Sciatic nerve (tissue), 2 donors: Measurements from ENCODE around the gene RASL12. TPM values are rescaled to one million over a fixed set of nuclear protein-coding genes. Genes with fewer than 3 reads are reported as not detected.
"Not testable (repeated sequence)": the region's sequence is repeated elsewhere in the genome, so short reads cannot be mapped to it uniquely, and the experiment has no call there.

ENCODE experiments used
- ATAC-seq: fragments of 200-7000 bp; cut with Tn5 transposase; one replicate; pipeline ENCODE4 v1.9.1; 2020; ENCODE audit warnings: mild to moderate bottlenecking, moderate library complexity
- DNase-seq: peaks from one replicate; pipeline ENCODE4 v3.0.0-alpha.2; 2020; ENCODE audit warnings: low spot score
- intact Hi-C: fragments of 100-400 bp; cut with DNase I; formaldehyde crosslinking; loops from one replicate; pipeline ENCODE4 v1.14.2; 2022
- total RNA-seq: library from RNA; stranded (reverse); fragmentation: NEBNext Ultra II Directional; extraction: Animal tissue kit (Norgen Biotek cat#: 25700); gene quantifications from one replicate; pipeline ENCODE4 v1.2.1, GENCODE V29; 2021
- donor health status: DM: no; HTN: no; CAD: no.
- donor health status: DM: no; HTN: no; CAD: no.

Gene RASL12
- total RNA-seq, 1 donor from 2014 or later, result 23.0 TPM

DNA sequence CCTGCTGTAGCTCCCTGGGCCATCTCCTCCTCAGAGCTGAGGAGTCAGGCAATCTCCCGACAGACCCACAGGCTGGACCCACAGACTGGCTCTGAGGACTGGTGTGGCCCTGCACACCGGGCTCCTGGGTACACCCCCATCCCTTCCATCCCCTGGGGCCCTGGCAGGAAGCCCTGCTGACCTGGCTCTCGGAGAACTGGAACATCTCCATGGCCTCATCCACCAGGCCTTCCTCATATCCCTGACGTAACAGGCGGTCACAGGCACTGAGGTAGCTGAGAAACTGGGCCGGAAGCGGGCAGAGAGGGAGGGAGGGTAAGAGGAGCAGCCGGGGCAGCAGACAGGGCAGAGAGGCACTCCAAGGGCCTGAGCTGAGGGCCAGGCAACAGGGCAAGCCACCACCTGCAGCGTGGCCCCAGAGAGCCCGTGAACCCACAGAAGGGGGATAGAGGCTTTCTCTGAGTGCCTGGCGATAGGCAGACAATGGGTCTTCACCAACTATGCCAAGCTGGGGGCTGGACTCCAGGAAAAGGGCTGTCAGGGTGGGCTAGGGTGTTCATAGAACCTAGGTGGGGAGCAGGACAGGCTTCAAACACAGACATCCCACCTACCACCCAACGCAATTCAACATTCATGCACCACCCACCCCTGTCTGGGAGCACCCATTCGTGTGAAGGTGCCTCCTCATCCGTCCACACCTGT lies 26.7 kb upstream of the RASL12 start:
- ATAC-seq, result peak; percentile 7
- peak; percentile 51 for DNase-seq

DNA sequence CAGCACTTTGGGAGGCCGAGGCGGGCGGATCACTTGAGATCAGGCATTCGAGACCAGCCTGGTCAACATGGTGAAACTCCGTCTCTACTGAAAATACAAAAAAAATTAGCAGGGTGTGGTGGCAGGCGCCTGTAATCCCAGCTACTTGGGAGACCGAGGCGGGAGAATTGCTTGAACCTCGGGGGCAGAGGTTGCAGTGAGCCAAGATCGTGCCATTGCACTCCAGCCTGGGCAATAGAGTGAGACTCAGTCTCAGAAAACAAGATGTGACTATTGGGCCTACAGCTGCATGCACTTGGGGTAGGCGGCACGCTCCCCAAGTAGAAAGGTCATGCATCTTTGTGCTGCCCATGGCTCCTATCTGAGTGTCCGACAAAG lies 26.0 kb upstream of the RASL12 start:
- not testable (repeated sequence) for DNase-seq

More for the DNA sequence above, 26.7 kb upstream of the RASL12 start:
- intact Hi-C loops, result no loop called here

DNA sequence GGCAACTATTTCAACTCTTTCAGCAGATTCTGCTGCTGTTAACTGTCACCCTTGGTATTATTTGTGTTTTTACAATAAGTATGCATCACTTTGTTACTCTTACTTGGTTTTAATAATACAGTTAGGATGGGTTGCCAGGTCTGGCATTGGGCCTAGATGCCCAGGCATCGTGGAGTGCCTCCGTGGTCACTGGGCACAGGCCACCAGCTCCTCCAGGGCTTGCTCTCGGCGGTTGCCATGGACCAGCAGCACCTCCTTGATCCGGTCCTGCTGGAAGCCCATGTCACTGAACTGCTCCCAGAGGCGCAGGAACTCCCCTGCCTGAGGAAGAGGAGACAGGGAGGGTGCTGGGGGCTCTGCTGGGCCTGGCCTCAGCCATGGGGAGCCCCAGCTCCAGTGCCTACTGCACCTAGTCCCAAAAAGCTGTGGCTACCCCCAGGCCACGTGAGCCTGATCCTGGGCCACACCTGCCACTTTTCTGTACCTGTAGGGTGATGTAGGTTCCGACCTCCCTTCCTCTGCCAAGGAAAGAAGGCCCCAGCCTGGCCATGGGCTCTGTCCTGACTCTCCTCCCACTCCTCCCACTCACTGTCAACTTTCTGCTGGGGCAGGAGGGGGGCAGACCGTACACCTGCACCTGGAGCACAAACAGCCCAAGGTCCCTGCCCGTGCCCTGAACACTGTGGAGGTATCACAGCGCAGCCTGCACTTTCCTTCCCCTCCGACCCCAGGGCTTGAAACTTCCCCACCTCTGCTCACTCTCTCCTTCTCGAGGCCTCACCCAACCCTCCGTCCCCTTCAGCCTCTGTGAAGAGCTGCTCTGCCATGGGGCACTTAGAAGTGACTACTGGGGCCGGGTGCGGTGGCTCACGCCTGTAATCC lies 25.4 kb upstream of the RASL12 start:
- DNase-seq (peak; percentile 53), ATAC-seq (no peak)
- intact Hi-C loops, result no loop called here

More for the DNA sequence above, 26.0 kb upstream of the RASL12 start:
- ATAC-seq, intact Hi-C loops: not testable (repeated sequence)

- intact Hi-C loops, result no loop called here
- ATAC-seq (no peak), DNase-seq (peak; percentile 45)
Measured at GRCh38 chr15:65091946-65092770, 24.4 kb upstream of the RASL12 start.

GRCh38 chr15:65089206-65089824 lies 21.5 kb upstream of the RASL12 start:
- intact Hi-C loops, result no loop called here
- ATAC-seq, result peak; percentile 68
- no peak for DNase-seq

DNA sequence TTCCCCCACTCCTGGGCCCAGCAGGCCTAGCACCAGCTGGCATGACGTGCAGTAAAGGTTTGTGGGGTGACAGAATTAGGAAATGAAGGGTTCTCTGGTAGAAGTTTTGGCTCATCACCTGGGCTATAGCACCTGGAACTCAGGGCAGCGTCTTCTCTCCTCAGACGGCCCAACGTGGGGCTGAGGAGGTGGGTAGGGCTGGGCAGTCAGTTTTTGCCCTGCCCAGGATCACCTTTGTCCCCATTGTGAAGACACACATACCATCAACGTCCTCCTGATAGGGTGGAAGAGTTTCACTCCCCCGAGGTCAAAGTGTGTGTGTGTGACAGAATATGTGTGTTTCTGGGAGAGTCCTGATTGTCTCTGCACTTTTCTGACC lies 20.8 kb upstream of the RASL12 start:
- no peak for ATAC-seq
- no peak for DNase-seq
- intact Hi-C loops, result no loop called here

- DNase-seq, result no peak
- ATAC-seq, result peak; percentile 58
- intact Hi-C loops, result no loop called here
Measured at GRCh38 chr15:65087873-65088642, 20.3 kb upstream of the RASL12 start.

DNA sequence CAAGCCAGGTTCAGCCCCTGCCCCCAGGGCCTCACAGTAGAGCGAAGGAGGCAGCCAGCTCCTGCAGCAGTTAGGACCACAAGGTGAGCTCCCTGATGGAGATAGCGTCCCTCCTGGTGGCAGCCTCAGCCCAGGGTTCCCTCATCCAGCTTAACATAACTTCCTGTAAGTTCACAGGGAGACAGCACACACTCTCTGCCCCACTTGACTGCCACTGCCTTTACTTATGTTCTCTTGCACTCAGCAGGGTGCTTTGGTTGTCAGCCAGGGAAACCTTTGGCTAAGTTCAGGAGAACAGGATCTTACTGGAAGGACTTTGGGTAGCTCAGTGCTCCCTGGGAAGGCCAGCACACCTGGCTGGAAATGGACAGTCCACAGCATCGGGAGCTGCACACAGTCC lies 19.6 kb upstream of the RASL12 start:
- DNase-seq, result no peak
- intact Hi-C loops, result no loop called here
- no peak for ATAC-seq

DNA sequence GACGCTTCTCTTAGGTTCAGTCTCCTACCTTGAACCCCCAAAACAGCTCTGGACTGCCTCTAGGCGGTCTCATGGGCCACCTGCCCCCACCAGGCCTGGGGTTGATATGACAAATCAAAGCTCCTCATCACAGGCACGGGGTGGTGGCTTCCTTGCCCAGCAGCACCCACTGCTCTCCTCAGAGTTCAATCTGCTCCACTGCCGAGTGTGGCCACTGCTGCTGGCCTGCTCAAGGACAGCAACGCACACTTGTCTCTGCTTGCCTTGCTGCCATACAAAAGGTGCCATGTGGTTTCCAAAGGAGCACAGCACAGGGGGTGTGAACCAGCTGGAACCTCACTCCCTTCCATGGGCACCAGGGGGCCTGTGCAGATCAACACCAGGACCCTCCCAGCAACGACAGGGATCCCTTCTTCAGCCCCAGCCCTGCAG lies 18.9 kb upstream of the RASL12 start:
- DNase-seq (no peak), ATAC-seq (no peak)
- intact Hi-C loops, result no loop called here

DNA sequence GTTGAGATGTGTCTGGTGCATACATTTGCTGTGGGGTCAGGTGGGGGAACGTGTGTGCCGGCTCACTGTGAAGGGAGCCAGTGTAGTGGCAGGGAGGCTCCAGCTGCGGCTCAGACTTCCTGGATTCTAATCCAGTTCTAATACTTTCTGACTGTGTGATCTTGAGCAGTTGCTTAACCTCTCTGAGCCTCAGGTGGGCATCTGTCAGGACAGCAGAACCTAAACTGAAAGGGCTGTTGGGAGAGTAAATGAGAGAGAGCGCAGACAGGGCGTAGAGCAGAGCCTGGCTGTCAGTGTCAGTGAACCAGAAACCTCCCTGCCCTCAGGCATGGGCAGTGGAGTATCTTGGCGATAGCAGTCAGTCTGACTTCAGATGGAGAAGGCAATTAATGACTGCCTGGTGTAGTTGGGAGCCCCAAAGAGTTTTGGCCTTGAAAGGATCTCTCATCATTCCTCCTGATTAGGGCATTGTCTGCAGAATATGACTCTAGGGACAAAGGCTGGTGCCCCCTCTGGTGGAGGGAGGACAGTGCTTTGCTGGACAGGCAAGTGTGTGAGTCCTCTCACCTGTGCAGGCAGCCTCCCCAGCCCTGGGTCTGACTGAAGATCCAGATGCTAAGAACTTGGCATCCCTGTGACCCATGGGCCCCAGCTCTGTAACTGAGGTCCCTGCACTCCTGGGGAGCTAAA lies 18.3 kb upstream of the RASL12 start:
- DNase-seq, result no peak
- ATAC-seq, result no peak
- intact Hi-C loops, result no loop called here

DNA sequence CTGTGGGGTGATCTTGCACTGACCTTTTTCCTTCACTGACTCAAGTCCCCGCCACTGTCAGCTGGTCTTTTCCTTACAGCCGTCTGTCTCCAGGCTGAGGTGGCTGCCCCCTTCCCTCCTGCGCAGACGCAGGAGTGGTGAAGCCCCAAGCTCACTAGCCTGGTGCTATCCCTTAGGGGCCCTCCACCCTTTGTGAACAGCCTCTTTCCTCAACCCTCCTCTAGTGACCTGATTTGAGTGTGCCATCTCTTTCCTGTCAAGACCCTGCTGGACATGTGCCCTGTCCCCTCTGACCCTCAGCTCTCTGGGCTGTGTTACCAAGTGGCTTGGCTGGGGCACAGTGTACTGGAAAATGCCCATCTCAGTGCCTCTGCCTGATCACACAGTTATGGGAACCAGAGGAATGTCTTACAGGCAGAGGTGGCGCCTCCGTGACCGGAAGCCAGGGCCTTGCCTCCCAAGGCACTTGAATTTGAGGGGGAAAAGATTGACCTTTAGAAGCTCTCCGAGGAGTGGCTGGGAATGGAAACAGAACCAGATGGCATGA lies 17.5 kb upstream of the RASL12 start:
- no peak for DNase-seq
- ATAC-seq, result no peak
- intact Hi-C loops, result no loop called here

DNA sequence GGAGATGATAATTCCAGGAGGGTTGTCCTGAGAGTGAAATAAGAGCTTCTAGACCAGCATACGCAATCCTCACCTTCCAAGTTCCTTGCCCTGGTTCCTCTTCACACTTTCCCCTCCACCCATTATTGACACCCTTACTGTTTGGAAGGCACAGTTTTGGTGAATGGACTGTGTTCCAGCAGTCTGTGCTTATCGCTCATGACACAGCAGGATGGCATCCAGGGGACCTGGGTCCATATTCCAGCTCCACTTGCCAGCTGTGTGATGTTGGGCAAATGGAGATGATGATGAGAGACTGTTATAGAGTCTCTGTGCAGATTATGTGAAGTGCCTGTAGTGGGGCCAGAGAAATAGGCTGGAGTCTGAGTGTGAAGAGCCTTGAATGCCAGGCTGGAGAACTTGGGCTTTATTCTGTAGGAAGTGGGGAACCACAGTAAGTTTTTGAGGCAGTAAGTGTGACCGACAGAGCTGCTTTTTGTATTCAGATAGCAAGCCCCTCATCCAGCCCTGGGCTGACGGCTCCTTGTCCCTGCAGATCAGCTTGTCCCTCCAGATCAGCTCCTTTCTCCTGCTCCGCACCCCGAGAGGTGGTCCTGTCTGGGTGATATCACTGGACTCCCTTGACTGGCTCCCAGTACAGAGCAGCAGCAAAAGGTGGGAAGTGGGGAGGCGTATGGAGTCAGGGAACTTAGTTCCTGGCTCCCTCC lies 16.9 kb upstream of the RASL12 start:
- ATAC-seq (no peak), DNase-seq (no peak)
- intact Hi-C loops, result no loop called here

GRCh38 chr15:65083262-65083701 lies 15.5 kb upstream of the RASL12 start:
- ATAC-seq, result peak; percentile 38
- intact Hi-C loops, result no loop called here
- DNase-seq, result no peak

DNA sequence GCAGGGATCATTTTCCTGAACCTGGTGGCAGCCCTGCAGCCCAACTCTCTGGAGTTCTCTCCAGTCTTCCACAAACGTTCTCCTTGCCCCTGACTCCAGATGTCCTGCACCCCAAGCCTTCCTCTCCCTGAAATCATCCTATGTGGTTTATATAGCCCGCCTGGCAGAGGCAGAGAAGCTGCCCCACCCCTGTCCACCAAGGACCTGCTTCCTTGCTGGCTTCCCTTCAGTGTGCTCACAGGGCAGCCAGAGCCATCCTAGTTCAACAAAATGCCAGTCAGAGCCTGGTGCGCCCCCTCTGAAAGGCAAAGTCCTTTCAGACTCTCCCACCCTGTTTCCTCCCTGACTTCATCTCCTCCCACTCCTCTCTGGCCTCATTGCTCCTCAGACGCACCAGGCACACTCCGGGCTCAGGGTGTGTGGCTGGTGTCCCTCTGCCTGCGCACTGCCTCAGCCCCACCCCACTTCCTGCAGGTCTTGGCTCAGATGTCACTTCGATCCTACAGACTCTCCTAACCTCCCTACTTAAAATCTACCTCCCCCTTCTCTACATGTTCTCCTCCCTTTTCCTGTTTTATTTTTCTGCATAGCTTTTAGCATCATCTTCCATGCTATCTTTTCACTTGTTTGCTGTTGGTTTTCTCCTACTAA lies 14.6 kb upstream of the RASL12 start:
- intact Hi-C loops, result no loop called here
- DNase-seq (no peak), ATAC-seq (peak; percentile 68)

DNA sequence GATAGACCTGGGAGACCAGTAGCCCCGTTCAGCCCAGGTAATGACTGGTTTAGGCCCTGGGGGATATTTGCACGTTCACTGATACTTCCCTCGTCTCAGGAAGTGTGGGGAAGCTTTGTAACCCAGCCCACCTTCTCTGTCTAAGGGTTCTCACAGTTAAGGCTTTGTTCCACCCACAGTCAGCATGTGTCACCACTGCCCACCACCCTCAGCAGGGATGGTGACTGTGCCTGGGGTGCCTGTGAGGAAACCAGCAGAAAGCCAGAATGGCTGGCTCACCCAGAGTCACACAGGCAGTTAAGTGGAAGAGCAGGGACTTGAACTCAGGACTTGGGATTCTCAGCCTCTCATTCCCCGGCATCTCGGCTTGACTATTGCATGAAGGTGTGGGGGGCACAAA lies 14.0 kb upstream of the RASL12 start:
- intact Hi-C loops, result no loop called here
- DNase-seq, result no peak

GRCh38 chr15:65081270-65081669 lies 13.5 kb upstream of the RASL12 start:
- intact Hi-C loops, result no loop called here
- DNase-seq (no peak), ATAC-seq (no peak)

More for the DNA sequence above, 14.0 kb upstream of the RASL12 start:
- no peak for ATAC-seq
